ENCODE data around the gene YPEL5. TPM values are rescaled to one million over a fixed set of nuclear protein-coding genes. Genes with fewer than 3 reads are reported as not detected.

Gene YPEL5
- total RNA-seq, 6 donors from 2014 or later = 51.9 to 107 (median 85.8) TPM

DNA sequence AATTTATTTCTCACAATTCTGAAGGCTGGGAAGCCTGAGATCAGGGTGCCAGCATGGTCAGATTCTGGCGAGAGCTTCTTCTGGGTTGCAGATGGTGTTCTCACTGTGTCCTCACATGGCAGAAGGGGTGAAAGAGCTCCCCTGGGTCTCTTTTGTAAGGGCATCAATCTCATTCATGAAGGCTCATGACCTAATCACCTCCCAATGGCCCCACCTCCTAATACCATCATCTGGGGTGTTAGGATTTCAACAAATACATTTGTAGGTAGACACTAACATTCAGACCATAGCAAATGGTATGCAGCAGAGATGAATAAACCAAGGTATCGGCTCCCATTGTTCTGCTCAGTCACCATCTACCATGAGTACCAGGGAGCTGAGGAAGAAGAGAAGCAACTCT is 32.7 kb downstream of the YPEL5 start:
- H3K27ac ChIP-seq = peak overlapping the region in 3 of 4 donors; percentile 63 to 69 (median 67)
- H3K36me3 ChIP-seq = no peaks in the 10 kb centered on the region
- H3K4me3 ChIP-seq = no peak overlapping the region
- H3K4me1 ChIP-seq = peaks cover 0 to 13% (median 11%) of the 10 kb centered on the region in 4 donors
- 97 to 100% methylated on average over 2 of the region's 2 CpGs for WGBS, 2 donors
- no peaks in the 10 kb centered on the region for H3K27me3 ChIP-seq
- ATAC-seq (ENCODE audit: low FRiP score in 2 of 2) (no peak), DNase-seq (no peak)
- H3K9me3 ChIP-seq = no peaks in the 10 kb centered on the region
- TF ChIP-seq EP300 (IDR thresholded peaks at IDR 0.05) = no peak
- TF ChIP-seq, protein P1, sequence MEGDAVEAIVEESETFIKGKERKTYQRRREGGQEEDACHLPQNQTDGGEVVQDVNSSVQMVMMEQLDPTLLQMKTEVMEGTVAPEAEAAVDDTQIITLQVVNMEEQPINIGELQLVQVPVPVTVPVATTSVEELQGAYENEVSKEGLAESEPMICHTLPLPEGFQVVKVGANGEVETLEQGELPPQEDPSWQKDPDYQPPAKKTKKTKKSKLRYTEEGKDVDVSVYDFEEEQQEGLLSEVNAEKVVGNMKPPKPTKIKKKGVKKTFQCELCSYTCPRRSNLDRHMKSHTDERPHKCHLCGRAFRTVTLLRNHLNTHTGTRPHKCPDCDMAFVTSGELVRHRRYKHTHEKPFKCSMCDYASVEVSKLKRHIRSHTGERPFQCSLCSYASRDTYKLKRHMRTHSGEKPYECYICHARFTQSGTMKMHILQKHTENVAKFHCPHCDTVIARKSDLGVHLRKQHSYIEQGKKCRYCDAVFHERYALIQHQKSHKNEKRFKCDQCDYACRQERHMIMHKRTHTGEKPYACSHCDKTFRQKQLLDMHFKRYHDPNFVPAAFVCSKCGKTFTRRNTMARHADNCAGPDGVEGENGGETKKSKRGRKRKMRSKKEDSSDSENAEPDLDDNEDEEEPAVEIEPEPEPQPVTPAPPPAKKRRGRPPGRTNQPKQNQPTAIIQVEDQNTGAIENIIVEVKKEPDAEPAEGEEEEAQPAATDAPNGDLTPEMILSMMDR (IDR thresholded peaks at IDR 0.05) = no peak
- no peak for TF ChIP-seq POLR2A (IDR thresholded peaks at IDR 0.05)
- TF ChIP-seq POLR2AphosphoS5 (IDR thresholded peaks at IDR 0.05) = no peak

DNA sequence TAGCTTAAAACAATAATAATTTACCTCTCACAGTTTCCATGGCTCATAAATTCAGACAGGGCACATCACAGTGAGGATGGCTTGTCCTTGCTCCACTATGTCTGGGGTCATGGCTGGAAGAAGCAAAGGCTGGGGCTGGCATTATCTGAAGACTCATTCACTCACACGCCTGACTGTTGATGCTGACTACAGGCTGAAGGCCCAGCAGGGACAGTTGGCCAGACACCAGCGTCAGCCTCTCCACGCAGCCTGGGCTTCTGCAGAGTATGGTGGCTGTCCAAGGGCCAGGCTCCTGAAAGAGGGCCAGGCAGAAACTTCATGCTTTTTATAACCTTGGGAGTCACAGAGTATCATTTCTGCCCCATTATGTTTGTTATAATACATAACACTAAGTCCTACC is 33.4 kb downstream of the YPEL5 start:
- Histone ChIP-seq H3K4me3 (no peak overlapping the region), H3K27me3 (no peaks in the 10 kb centered on the region), H3K4me1 (peaks cover 0 to 13% (median 11%) of the 10 kb centered on the region in 4 donors), H3K27ac (no peak overlapping the region), H3K36me3 (no peaks in the 10 kb centered on the region), H3K9me3 (no peaks in the 10 kb centered on the region)
- no peak for ATAC-seq (ENCODE audit: low FRiP score in 2 of 2)
- DNase-seq = no peak
- no peak for TF ChIP-seq POLR2AphosphoS5 (IDR thresholded peaks at IDR 0.05)
- TF ChIP-seq, protein P1 (IDR thresholded peaks at IDR 0.05) = no peak
- TF ChIP-seq POLR2A (IDR thresholded peaks at IDR 0.05) = no peak
- TF ChIP-seq EP300 (IDR thresholded peaks at IDR 0.05) = no peak
- WGBS, 2 donors = 80 to 95% methylated on average over 3 of the region's 3 CpGs

DNA sequence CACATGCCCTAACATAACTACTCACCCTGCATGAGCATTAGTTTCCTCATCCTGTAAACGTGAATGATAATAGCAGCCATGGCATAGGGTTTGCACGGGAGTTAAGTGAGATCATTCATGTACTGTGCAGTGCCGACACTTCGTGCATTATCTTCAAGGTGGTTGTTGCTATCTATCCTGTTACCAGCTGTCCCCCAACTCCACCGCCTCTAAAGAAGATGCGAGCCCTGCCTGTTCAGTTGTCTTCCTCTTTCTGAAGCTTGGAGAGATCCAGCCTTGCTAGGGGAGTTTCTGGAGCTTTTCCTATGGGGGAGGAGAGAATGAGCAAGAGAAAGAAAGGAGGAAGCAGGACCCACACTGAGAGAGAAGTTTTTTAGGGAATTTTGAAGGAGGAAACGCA is 34.4 kb downstream of the YPEL5 start:
- Histone ChIP-seq H3K27me3 (no peaks in the 10 kb centered on the region), H3K4me3 (no peak overlapping the region), H3K9me3 (no peaks in the 10 kb centered on the region), H3K27ac (no peak overlapping the region), H3K36me3 (no peaks in the 10 kb centered on the region), H3K4me1 (peaks cover 0 to 13% (median 11%) of the 10 kb centered on the region in 4 donors)
- no peak for ATAC-seq (ENCODE audit: low FRiP score in 2 of 2)
- WGBS, 2 donors = 81 to 83% methylated on average over 7 of the region's 7 CpGs
- TF ChIP-seq POLR2AphosphoS5 (IDR thresholded peaks at IDR 0.05) (no peak), POLR2A (IDR thresholded peaks at IDR 0.05) (no peak), EP300 (IDR thresholded peaks at IDR 0.05) (no peak)
- TF ChIP-seq, protein P1 (IDR thresholded peaks at IDR 0.05) = no peak
- no peak for DNase-seq

DNA sequence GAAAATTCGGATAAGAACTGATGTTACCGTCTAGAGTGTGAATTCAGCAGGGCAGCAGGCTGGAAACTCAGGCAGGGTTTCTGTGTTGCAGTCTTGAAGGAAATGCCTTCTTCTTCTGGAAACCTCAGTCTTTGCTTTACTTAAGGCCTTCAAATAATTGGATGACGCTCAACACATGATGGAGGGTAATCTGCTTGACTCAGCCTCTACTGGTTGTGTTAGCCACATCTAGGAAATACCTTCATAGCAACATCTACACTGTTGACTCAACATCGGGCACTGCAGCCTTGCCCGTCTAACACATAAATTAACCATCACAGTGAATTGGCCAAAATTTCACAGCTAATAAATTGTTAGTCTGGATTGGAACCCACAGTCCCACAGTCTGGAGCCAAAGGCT is 37.2 kb downstream of the YPEL5 start:
- no peaks in the 10 kb centered on the region for H3K27me3 ChIP-seq
- WGBS, 2 donors = 93 to 94% methylated on average over 5 of the region's 5 CpGs
- H3K36me3 ChIP-seq = no peaks in the 10 kb centered on the region
- ATAC-seq (ENCODE audit: low FRiP score in 2 of 2) (no peak), DNase-seq (no peak)
- no peak overlapping the region for H3K27ac ChIP-seq
- no peaks in the 10 kb centered on the region for H3K9me3 ChIP-seq
- no peak for TF ChIP-seq EP300 (IDR thresholded peaks at IDR 0.05)
- TF ChIP-seq POLR2A (IDR thresholded peaks at IDR 0.05) = no peak
- TF ChIP-seq, protein P1 (IDR thresholded peaks at IDR 0.05) = no peak
- TF ChIP-seq POLR2AphosphoS5 (IDR thresholded peaks at IDR 0.05) = no peak
- peaks cover 0 to 4% (median 2%) of the 10 kb centered on the region in 4 donors for H3K4me1 ChIP-seq
- no peak overlapping the region for H3K4me3 ChIP-seq

DNA sequence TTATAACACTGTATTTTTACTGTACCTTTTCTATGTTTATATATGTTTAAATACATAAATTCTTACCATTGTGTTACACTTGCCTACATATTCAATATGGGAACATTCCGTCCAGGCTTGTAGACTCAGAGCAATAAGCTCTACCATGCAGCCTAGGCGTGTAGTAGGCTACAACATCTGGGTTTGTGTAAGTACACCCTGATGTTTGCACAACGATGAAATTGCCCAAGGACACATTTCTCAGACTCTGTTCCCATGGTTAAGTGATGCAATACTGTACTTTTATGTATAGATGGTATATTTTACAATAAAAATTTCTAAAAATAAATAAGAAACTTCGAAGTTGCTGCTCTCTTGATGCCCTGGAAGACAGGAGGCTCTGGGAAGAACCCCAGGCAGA is 38.4 kb downstream of the YPEL5 start:
- Histone ChIP-seq H3K36me3 (no peaks in the 10 kb centered on the region), H3K4me1 (no peaks in the 10 kb centered on the region), H3K4me3 (no peak overlapping the region), H3K27me3 (no peaks in the 10 kb centered on the region), H3K9me3 (no peaks in the 10 kb centered on the region), H3K27ac (no peak overlapping the region)
- 49 to 59% methylated on average over 4 of the region's 4 CpGs for WGBS, 2 donors
- no peak for DNase-seq
- ATAC-seq (ENCODE audit: low FRiP score in 2 of 2) = no peak
- no peak for TF ChIP-seq EP300 (IDR thresholded peaks at IDR 0.05)
- TF ChIP-seq, protein P1 (IDR thresholded peaks at IDR 0.05) = no peak
- no peak for TF ChIP-seq POLR2A (IDR thresholded peaks at IDR 0.05)
- TF ChIP-seq POLR2AphosphoS5 (IDR thresholded peaks at IDR 0.05) = no peak

Measured in upper lobe of left lung (tissue), 6 donors.